ENCODE measurements around the gene KAT7. TPM values are rescaled to one million over a fixed set of nuclear protein-coding genes. Genes with fewer than 3 reads are reported as not detected.

Gene KAT7
- total and polyA plus RNA-seq, 2 of the 8 experiments (the other 6 are each of a cell fraction or from before 2014, with no cell fraction given), result 90.9 to 139 TPM

DNA sequence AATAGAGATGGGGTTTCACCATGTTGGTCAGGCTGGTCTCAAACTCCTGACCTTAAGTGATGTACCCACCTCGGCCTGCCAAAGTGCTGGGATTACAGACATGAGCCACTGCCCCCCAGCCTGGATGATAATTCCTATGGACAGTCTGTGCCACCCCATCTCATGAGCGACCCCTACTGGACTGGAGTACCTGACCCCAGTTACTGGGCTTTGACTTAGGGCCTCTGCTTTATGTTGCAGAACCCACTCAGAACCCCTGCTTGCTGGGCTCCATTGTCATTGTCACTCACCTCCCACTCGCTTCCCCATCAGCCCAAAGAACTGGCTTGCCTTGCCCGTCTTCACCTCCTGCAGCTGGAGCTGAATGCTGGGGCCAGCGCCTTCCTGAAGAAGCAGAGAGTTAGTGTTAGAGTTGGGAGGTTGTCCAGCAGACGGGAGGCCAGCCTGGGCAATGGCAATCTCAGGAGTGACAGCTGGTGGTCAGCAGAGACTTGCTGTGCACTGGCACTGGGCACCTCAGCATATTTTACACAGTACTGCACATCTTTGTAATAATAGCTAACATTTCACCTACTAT is 55.4 kb downstream of the KAT7 start:
- no peak overlapping the region for H4K8ac ChIP-seq (ENCODE audit: extremely low read depth, insufficient read depth, low read length)
- WGBS, 2 experiments (ENCODE audit: extremely low coverage in 1 of 2, insufficient coverage in 1 of 2, insufficient read length in 1 of 2, insufficient replicate concordance in 2 of 2, low coverage in 1 of 2, low lambda C conversion rate in 2 of 2, missing lambda C conversion rate in 1 of 2), result 68% methylated on average over 6 of the region's 6 CpGs; no CpG with 5 or more reads in 1 of the 2 experiments

More for the DNA sequence above, 55.4 kb downstream of the KAT7 start:
- Histone ChIP-seq H2AK5ac (ENCODE audit: low read depth, low read length) (no peak overlapping the region), H2BK12ac (ENCODE audit: low read depth, low read length) (no peak overlapping the region), H3K27ac (ENCODE audit: low read depth, low read length) (no peak overlapping the region), H3K4me1 (replicated peaks in 1 of 4; ENCODE audit: control insufficient read depth in 3 of 4, insufficient read depth in 4 of 4, low read length in 3 of 4) (0 out of 7 replicates have a peak, but pooled peaks cover 0 to 2% (median 0%) of the 10 kb centered on the region in 4 experiments), H3K4me2 (ENCODE audit: insufficient read depth in 1 of 2, low read depth in 2 of 2, low read length in 2 of 2) (no peak overlapping the region), H3K9ac (replicated peaks in 1 of 4; ENCODE audit: extremely low read depth in 1 of 4, low read depth in 3 of 4, low read length in 3 of 4) (no peak overlapping the region), H3K27me3 (replicated peaks in 1 of 4; ENCODE audit: control insufficient read depth in 3 of 4, extremely low read depth in 1 of 4, insufficient read depth in 3 of 4, low read length in 3 of 4) (no peaks in the 10 kb centered on the region), H2AFZ (ENCODE audit: low read length) (no peak overlapping the region), H3K4ac (replicated peaks; ENCODE audit: insufficient read length, low read depth, low read length) (no peak overlapping the region), H4K5ac (ENCODE audit: insufficient read length, low read depth, low read length) (no peak overlapping the region), H3K79me1 (ENCODE audit: low read depth, low read length) (no peaks in the 10 kb centered on the region), H2BK15ac (ENCODE audit: low read length) (no peak overlapping the region), H3K14ac (ENCODE audit: insufficient read length) (no peak overlapping the region), H4K20me1 (replicated peaks in 1 of 2; ENCODE audit: control insufficient read depth in 1 of 2, insufficient read depth in 2 of 2, low read length in 2 of 2) (peaks cover 4 to 12% of the 10 kb centered on the region in 2 experiments), H3K9me3 (ENCODE audit: insufficient read depth in 2 of 2, low read depth in 1 of 2, low read length in 1 of 2) (no peaks in the 10 kb centered on the region), H2BK20ac (ENCODE audit: low read length) (no peak overlapping the region), H2BK120ac (replicated peaks; ENCODE audit: low read depth, low read length) (no peak overlapping the region), H3K23me2 (ENCODE audit: low read depth, low read length) (no peaks in the 10 kb centered on the region; the same call in 1 of the 2 replicates), H3K4me3 (ENCODE audit: extremely low read depth in 1 of 4, insufficient read depth in 2 of 4, low read depth in 3 of 4, low read length in 4 of 4) (no peak overlapping the region), H2BK5ac (ENCODE audit: low read depth, low read length) (no peak overlapping the region), H3K23ac (ENCODE audit: insufficient read length) (no peak overlapping the region), H4K91ac (replicated peaks; ENCODE audit: insufficient read length, low read length) (no peak overlapping the region), H3K18ac (ENCODE audit: extremely low read depth, low read length) (no peak overlapping the region), H3K56ac (replicated peaks; ENCODE audit: insufficient read length, low read depth, low read length) (no peak overlapping the region), H3K79me2 (ENCODE audit: control insufficient read depth in 1 of 2, insufficient read depth in 2 of 2, low read length in 2 of 2) (no peaks in the 10 kb centered on the region), H3K36me3 (ENCODE audit: control insufficient read depth in 2 of 4, insufficient read depth in 4 of 4, low read length in 3 of 4) (no peaks in the 10 kb centered on the region; a peak in 1 of 8 replicates)
- peak in 1 of 2 experiments; percentile 82 for DNase-seq (ENCODE audit: low read depth in 1 of 2, low spot score in 2 of 2)
- FAIRE-seq, result no peak
- CTCF ChIA-PET (ENCODE audit: partially characterized antibody), result interaction anchor here (0.6 to 26.5 kb wide), 22 partner anchors 8 to 884 kb away, joined by 3 to 547 read pairs (median 3); partner anchors contain the start of genes DLX3 and SLC35B1
- POLR2A ChIA-PET (ENCODE audit: partially characterized antibody), result interaction anchor here (2.1 kb wide), 1 partner anchor 80 kb away, joined by 4 read pairs; the partner anchor contains the start of gene FAM117A
- TF ChIP-seq RAD21 (IDR thresholded peaks at IDR 0.05 in 1 of 2, conservative IDR thresholded peaks at IDR 0.05 in 1 of 2; ENCODE audit: low read depth in 2 of 2, low read length in 2 of 2) (peak; percentile 64 to 73), TAF7 (optimal IDR thresholded peaks at IDR 0.05; ENCODE audit: borderline replicate concordance, low read depth, low read length) (no peak), CTCF (IDR thresholded peaks at IDR 0.05; ENCODE audit: control extremely low read depth in 1 of 3, insufficient read depth in 1 of 3, low read depth in 1 of 3, low read length in 3 of 3) (peak; percentile 72 to 80 (median 77))

Data from H1 (cell line).